HepG2 (cell line): Measurements from ENCODE around the gene TMEM236. TPM values are rescaled to one million over a fixed set of nuclear protein-coding genes. Genes with fewer than 3 reads are reported as not detected.

Source experiments
- ATAC-seq: fragments of 200-7000 bp; cut with Tn5 transposase; 3 replicates; pipeline ENCODE4 v1.9.1; 2020; ENCODE audit warnings: mild to moderate bottlenecking, moderate library complexity
- BruUV-seq: library from RNA; stranded (reverse); fragments of 400-500 nt; replicated peaks from 2 replicates; lab custom pipeline; 2021; lab: Mats Ljungman, UMichigan
- CTCF ChIA-PET: fragments of 300-600 bp; formaldehyde crosslinking; extraction: SDS; loops from one replicate; lab custom pipeline; 2021; ENCODE audit warnings: low total read pairs, inconsistent platforms, low intra/inter-chr PET ratio; lab: Yijun Ruan, JAX
- POLR2A ChIA-PET: fragments of 350-600 bp; sonication (Branson Sonifier 250); formaldehyde crosslinking; loops from one replicate; lab custom pipeline; 2020; ENCODE audit warnings: antibody characterized with exemption, inconsistent platforms; lab: Yijun Ruan, JAX
- DNase-seq: peaks from one replicate; pipeline ENCODE4 v3.0.0-alpha.2; 2015; ENCODE audit warnings: low spot score
- FAIRE-seq: peaks from 3 replicates; lab custom pipeline; 2011; peaks lifted over from hg19 to GRCh38; lab: Jason Lieb, UNC
- H2AFZ ChIP-seq: one replicate; pipeline ENCODE4 v1.6.1; 2011; ENCODE audit warnings: low read length, inconsistent platforms
- H3K27ac ChIP-seq: fragments of 300-600 bp; 3 replicates; pipeline ENCODE4 v1.8.0; 2011; ENCODE audit warnings: mixed run types, mild to moderate bottlenecking, mixed read lengths, low read length, inconsistent platforms; ENCODE audit not compliant: insufficient read depth; ENCODE audit errors: extremely low read length
- H3K27me3 ChIP-seq, 2 experiments: fragments of 200-600 bp in 1 of 2; 2 replicates in 1 of 2; 3 replicates in 1 of 2; pipeline versions ENCODE4 v1.6.0 to v1.8.0; 2011; ENCODE audit warnings: low read length in 2 of 2, mild to moderate bottlenecking in 2 of 2, moderate library complexity in 2 of 2, inconsistent platforms in 1 of 2; ENCODE audit not compliant: insufficient read depth in 2 of 2, control insufficient read depth in 1 of 2
- H3K36me3 ChIP-seq, 2 experiments: fragments of 200-600 bp in 1 of 2; replicated peaks in 1 of 2; 2 replicates in 1 of 2; 3 replicates in 1 of 2; pipeline versions ENCODE4 v1.5.1 to v1.8.0; 2011; ENCODE audit warnings: low read length in 2 of 2, inconsistent platforms in 1 of 2; ENCODE audit not compliant: insufficient read depth in 2 of 2, control insufficient read depth in 1 of 2
- H3K4me1 ChIP-seq: 2 replicates; pipeline ENCODE4 v1.5.1; 2012; ENCODE audit warnings: low read length, inconsistent platforms; ENCODE audit not compliant: insufficient read depth
- H3K4me2 ChIP-seq: 2 replicates; pipeline ENCODE4 v1.6.0; 2011; ENCODE audit warnings: low read depth, low read length, inconsistent platforms
- H3K4me3 ChIP-seq, 3 experiments: fragments of 200-600 bp in 1 of 3; sonication (generic), shearing (Covaris generic) in 1 of 3; replicated peaks in 1 of 3; 2 replicates each; pipeline ENCODE4 v1.5.1; 2011 to 2016; ENCODE audit warnings: low read length in 3 of 3, inconsistent platforms in 2 of 3, low read depth in 2 of 3, mild to moderate bottlenecking in 2 of 3, control low read depth in 1 of 3, mixed read lengths in 1 of 3; ENCODE audit not compliant: insufficient read depth in 1 of 3
- H3K79me2 ChIP-seq: one replicate; pipeline ENCODE4 v1.6.1; 2011; ENCODE audit warnings: low read length, inconsistent platforms; ENCODE audit not compliant: insufficient read depth
- H3K9ac ChIP-seq: 2 replicates; pipeline ENCODE4 v1.6.0; 2011; ENCODE audit warnings: mild to moderate bottlenecking, low read depth, low read length, inconsistent platforms; ENCODE audit not compliant: insufficient read depth
- H3K9me3 ChIP-seq: 2 replicates; pipeline ENCODE4 v1.5.1; 2012; ENCODE audit warnings: mild to moderate bottlenecking, low read length
- H4K20me1 ChIP-seq: 2 replicates; pipeline ENCODE4 v1.6.0; 2011; ENCODE audit warnings: inconsistent platforms, mild to moderate bottlenecking, low read length, moderate library complexity; ENCODE audit not compliant: insufficient read depth
- CTCF ChIP-seq: sonication (generic); formaldehyde crosslinking; IDR thresholded peaks from 2 replicates; pipeline ENCODE4 v1.5.0; 2020; ENCODE audit warnings: mild to moderate bottlenecking, missing genetic modification reagents, moderate library complexity
- DDIT3 ChIP-seq: sonication (generic); formaldehyde crosslinking; IDR thresholded peaks from 2 replicates; pipeline ENCODE4 v1.4.0; 2020; ENCODE audit warnings: mild to moderate bottlenecking, missing genetic modification reagents
- FOXA1 ChIP-seq, 2 experiments: fragments of 450-650 bp in 1 of 2; sonication (generic) in 1 of 2; formaldehyde crosslinking in 1 of 2; IDR thresholded peaks; 2 replicates each; pipeline versions ENCODE4 v1.4.0 to v1.6.1; 2016 to 2020; ENCODE audit warnings: missing genetic modification reagents in 1 of 2
- NR2F1 ChIP-seq, 2 experiments: fragments of 450-650 bp in 1 of 2; formaldehyde crosslinking in 1 of 2; IDR thresholded peaks; 2 replicates each; pipeline versions ENCODE4 v1.5.0 to v1.6.1; 2016 to 2020; ENCODE audit warnings: mild to moderate bottlenecking in 1 of 2, missing compliant biosample characterization in 1 of 2, missing genetic modification reagents in 1 of 2, moderate library complexity in 1 of 2
- POLR2G ChIP-seq: fragments of 200-400 bp; formaldehyde crosslinking; IDR thresholded peaks from 2 replicates; pipeline ENCODE4 v1.6.1; 2018; ENCODE audit warnings: mild to moderate bottlenecking, low read depth, low read length, moderate library complexity
- ZNF180 ChIP-seq: sonication (generic); formaldehyde crosslinking; IDR thresholded peaks from 2 replicates; pipeline ENCODE4 v1.4.0; 2020; ENCODE audit warnings: low read depth, missing genetic modification reagents, borderline replicate concordance
- WGBS: methylation state at CpG from one replicate; pipeline ENCODE4 v1.1.6; 2017; ENCODE audit warnings: low lambda C conversion rate; 5-methylcytosine and 5-hydroxymethylcytosine counted together
- in situ Hi-C: cut with HindIII; loops from 2 replicates; pipeline ENCODE4 v1.10.0; 2017; ENCODE audit warnings: low pct_unique_long_range_greater_than_20kb; ENCODE audit not compliant: extremely low pct_ligation_motif_present
- intact Hi-C: fragments of 100-400 bp; cut with micrococcal nuclease; formaldehyde crosslinking; loops from one replicate; pipeline ENCODE4 v1.10.0; 2022; ENCODE audit not compliant: unreplicated experiment
- polyA plus RNA-seq, 8 experiments: library from polyadenylated mRNA; depleted of rRNA in 3 of 8; stranded (reverse) in 7 of 8; unstranded in 1 of 8; fragments of >200 nt; fragmentation: Illumina TruSeq in 4 of 8; extraction: Trizol in 4 of 8; gene quantifications; 2 replicates each; pipeline versions ENCODE4 v1.2.1 to v1.2.3, GENCODE V29; 2011 to 2016; ENCODE audit warnings: low read depth in 4 of 8, missing spikeins in 1 of 8, mixed read lengths in 1 of 8; ENCODE audit not compliant: insufficient read depth in 1 of 8
- total RNA-seq, 5 experiments: library from RNA; depleted of rRNA; stranded (reverse); fragments of >200 nt; fragmentation: Illumina TruSeq; extraction: Trizol; gene quantifications; 2 replicates each; pipeline ENCODE4 v1.2.3, GENCODE V29; 2016; ENCODE audit warnings: low read depth in 1 of 5

TMEM236 gene
- total and polyA plus RNA-seq, 2 of the 13 experiments (the other 11 are each of a cell fraction or from before 2014, with no cell fraction given): 0.04 to 0.08 TPM

GRCh38 chr10:17735166-17735941 lies 16.6 kb upstream of the TMEM236 start:
- Histone ChIP-seq H3K9ac (no peak overlapping the region), H3K27me3 (no peaks in the 10 kb centered on the region), H2AFZ (no peak overlapping the region), H3K4me1 (peaks cover 5% of the 10 kb centered on the region; the same call in 1 of the 2 replicates), H3K36me3 (no peaks in the 10 kb centered on the region), H3K9me3 (no peaks in the 10 kb centered on the region), H3K4me2 (no peak overlapping the region), H3K4me3 (no peak overlapping the region), H4K20me1 (no peaks in the 10 kb centered on the region), H3K27ac (no peak overlapping the region), H3K79me2 (no peaks in the 10 kb centered on the region)
- ChIA-PET CTCF (no interaction called here), POLR2A (no interaction called here)
- no peak for TF ChIP-seq DDIT3
- TF ChIP-seq NR2F1 (CRISPR knock-in tag; IDR thresholded peaks at IDR 0.05): no peak
- no peak for TF ChIP-seq POLR2G
- FAIRE-seq (no peak), DNase-seq (no peak), ATAC-seq (no peak)
- intact Hi-C loops: no loop called here
- no TSS peak for BruUV-seq
- 79% methylated on average over 15 of the region's 15 CpGs for WGBS
- in situ Hi-C loops: no loop called here

- ChIA-PET POLR2A (no interaction called here), CTCF (interaction anchor here (1.7 kb wide), 1 partner anchor 128 kb away, joined by 8 read pairs; no protein-coding TSS in a partner anchor)
- no TSS peak for BruUV-seq
- H3K36me3 ChIP-seq: no peaks in the 10 kb centered on the region
- in situ Hi-C loops (no loop called here), intact Hi-C loops (no loop called here)
- no peak overlapping the region for H2AFZ ChIP-seq
- ATAC-seq: no peak
- WGBS: 92% methylated on average over 2 of the region's 2 CpGs
- H3K4me1 ChIP-seq: peaks cover 5% of the 10 kb centered on the region; the same call in 1 of the 2 replicates
- H3K9ac ChIP-seq: no peak overlapping the region
- TF ChIP-seq ZNF180 (no peak), FOXA1 (IDR thresholded peaks at IDR 0.05) (no peak), FOXA1 (CRISPR knock-in tag; IDR thresholded peaks at IDR 0.05) (no peak), CTCF (0 out of 2 replicates have a peak, but pooled peaks have one; percentile 5)
- TF ChIP-seq, all 625 proteins: peak for 1
- no peak for FAIRE-seq
- H3K4me2 ChIP-seq: no peak overlapping the region
- no peaks in the 10 kb centered on the region for H3K79me2 ChIP-seq
- H3K27ac ChIP-seq: no peak overlapping the region
- no peaks in the 10 kb centered on the region for H4K20me1 ChIP-seq
- no peak for DNase-seq
- no peak overlapping the region for H3K4me3 ChIP-seq
- no peaks in the 10 kb centered on the region for H3K27me3 ChIP-seq
- H3K9me3 ChIP-seq: no peaks in the 10 kb centered on the region
Measured at GRCh38 chr10:17736223-17736622, 15.8 kb upstream of the TMEM236 start.
